Measurements from ENCODE around the gene ASH1L.

Gene ASH1L

DNA sequence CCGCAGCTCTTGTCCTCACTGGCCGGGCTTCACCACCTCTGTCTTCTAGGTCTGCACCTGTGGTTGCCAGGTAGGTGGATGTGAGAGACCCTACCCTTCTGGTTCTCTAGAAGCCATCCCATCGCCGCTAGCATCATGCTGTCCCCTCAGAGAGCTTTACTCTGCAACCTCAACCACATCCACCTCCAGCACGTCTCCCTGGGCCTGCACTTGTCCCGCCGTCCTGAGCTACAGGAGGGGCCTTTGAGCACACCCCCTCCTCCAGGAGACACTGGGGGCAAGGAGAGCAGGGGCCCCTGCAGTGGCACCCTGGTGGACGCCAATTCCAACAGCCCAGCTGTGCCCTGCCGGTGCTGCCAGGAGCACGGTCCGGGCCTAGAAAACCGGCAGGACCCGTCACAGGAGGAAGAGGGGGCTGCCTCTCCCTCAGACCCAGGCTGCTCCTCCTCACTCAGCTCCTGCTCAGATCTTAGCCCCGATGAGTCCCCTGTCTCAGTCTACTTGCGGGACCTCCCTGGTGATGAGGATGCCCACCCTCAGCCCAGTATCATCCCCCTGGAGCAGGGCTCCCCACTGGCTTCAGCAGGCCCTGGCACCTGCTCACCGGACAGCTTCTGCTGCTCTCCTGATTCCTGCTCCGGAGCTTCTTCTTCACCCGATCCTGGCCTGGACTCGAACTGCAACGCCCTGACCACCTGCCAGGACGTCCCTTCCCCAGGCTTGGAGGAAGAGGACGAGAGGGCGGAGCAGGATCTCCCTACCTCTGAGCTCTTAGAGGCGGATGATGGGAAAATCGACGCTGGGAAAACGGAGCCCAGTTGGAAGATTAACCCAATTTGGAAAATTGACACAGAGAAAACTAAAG lies 240.7 kb downstream of the ASH1L start:
- POLR2A ChIA-PET: interaction anchor here (0.7 kb wide), 2 partner anchors 14 to 49 kb away, joined by 3 to 5 read pairs; partner anchors contain the start of gene CLK2
- 90% methylated on average over 21 of the region's 27 CpGs for WGBS (ENCODE audit: insufficient coverage)
- Histone ChIP-seq H3K36me3 (ENCODE audit: control insufficient read depth in 4 of 4, insufficient read depth in 4 of 4, low read length in 3 of 4) (peaks cover 0 to 44% (median 18%) of the 10 kb centered on the region in 4 experiments), H3K27me3 (replicated peaks in 2 of 5; ENCODE audit: control insufficient read depth in 4 of 5, insufficient read depth in 5 of 5, low read length in 4 of 5) (no peaks in the 10 kb centered on the region), H3K27ac (ENCODE audit: insufficient read depth in 1 of 2, low read depth in 1 of 2, low read length in 2 of 2, poor library complexity in 1 of 2, severe bottlenecking in 2 of 2) (no peak overlapping the region), H3K4me1 (ENCODE audit: control extremely low read depth in 1 of 4, control insufficient read depth in 4 of 4, insufficient read depth in 4 of 4, low read length in 3 of 4) (peaks cover 3 to 62% (median 55%) of the 10 kb centered on the region in 4 experiments), H3K9me3 (ENCODE audit: control extremely low read depth in 1 of 5, control insufficient read depth in 4 of 5, insufficient read depth in 2 of 5, low read depth in 1 of 5, low read length in 4 of 5) (no peaks in the 10 kb centered on the region), H3K4me3 (ENCODE audit: control insufficient read depth in 1 of 7, extremely low read depth in 1 of 7, insufficient read depth in 4 of 7, low read depth in 2 of 7, low read length in 6 of 7) (peak overlapping the region in 6 of 7 experiments; percentile 54 to 92 (median 89))
- CTCF ChIA-PET: interaction anchor here (0.6 to 15.4 kb wide), 14 partner anchors 9 to 95 kb away, joined by 3 to 165 read pairs (median 7); partner anchors contain the start of genes CLK2, HCN3 and SCAMP3
- no peak for DNase-seq

DNA sequence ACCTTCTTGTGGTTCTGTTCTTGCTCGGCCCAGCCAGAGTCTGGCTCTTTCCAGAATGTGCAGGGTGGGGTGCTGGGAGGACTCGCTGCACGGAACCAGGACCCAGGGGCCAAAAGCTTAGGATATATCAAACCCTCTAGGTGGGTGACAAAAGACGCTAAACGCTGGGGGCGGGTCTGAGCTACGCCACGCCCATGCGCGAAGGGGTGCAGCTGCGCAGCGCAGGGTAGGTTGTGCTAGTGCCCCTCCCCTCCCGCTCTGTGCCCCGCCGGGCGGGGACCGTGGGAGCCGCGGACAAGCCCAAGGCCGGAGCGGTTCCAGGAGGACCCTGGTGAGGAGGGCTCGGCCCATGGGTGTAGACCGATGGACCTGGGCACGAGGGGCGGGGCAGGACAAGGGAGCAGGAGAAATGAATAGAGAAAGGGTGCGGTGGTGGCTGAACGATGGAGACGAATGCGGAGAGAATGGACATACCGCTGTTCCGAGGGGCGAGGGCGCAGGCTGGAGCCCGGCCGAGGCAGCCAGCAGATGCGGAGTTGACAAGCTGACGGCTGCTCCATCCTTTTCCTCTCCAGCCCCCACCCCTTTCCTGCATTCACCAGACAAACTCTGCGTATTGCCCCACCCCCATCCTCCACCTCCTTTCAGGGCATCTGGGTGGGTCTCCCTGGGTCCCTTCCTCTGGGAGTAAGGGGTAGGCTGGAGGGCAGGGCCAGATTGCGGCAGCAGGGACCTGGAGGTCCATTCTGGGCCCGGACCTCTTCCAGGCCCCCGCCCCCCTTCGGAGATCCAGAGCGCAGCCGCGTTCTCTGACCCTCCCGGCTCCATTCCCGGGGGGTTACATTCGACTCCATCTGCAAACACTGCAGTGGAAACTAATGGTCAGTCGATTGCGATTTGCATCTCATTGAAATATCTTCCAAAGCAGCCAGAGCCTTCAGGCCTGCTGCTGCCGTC lies 241.7 kb downstream of the ASH1L start, which contains the start of gene RUSC1:
Gene RUSC1 (plus strand): TSS at position 234 of the 957 bp plus-strand sequence. CDS start 880 bp downstream, outside the sequence.
- CTCF ChIA-PET: interaction anchor here (0.8 to 15.4 kb wide), 8 partner anchors 16 to 70 kb away, joined by 3 to 165 read pairs (median 12); partner anchors contain the start of genes CLK2, HCN3 and SCAMP3
- POLR2A ChIA-PET: no interaction called here
- WGBS (ENCODE audit: insufficient coverage): 21% methylated on average over 41 of the region's 51 CpGs
- Histone ChIP-seq H3K27me3 (replicated peaks in 2 of 5; ENCODE audit: control insufficient read depth in 4 of 5, insufficient read depth in 5 of 5, low read length in 4 of 5) (no peaks in the 10 kb centered on the region), H3K9me3 (ENCODE audit: control extremely low read depth in 1 of 5, control insufficient read depth in 4 of 5, insufficient read depth in 2 of 5, low read depth in 1 of 5, low read length in 4 of 5) (no peaks in the 10 kb centered on the region), H3K27ac (ENCODE audit: insufficient read depth in 1 of 2, low read depth in 1 of 2, low read length in 2 of 2, poor library complexity in 1 of 2, severe bottlenecking in 2 of 2) (no peak within 1 kb of the TSS), H3K4me1 (ENCODE audit: control extremely low read depth in 1 of 4, control insufficient read depth in 4 of 4, insufficient read depth in 4 of 4, low read length in 3 of 4) (peaks cover 3 to 56% (median 49%) of the 10 kb centered on the region in 4 experiments), H3K36me3 (ENCODE audit: control insufficient read depth in 4 of 4, insufficient read depth in 4 of 4, low read length in 3 of 4) (peaks cover 0 to 50% (median 18%) of the 10 kb centered on the region in 4 experiments), H3K4me3 (ENCODE audit: control insufficient read depth in 1 of 7, extremely low read depth in 1 of 7, insufficient read depth in 4 of 7, low read depth in 2 of 7, low read length in 6 of 7) (peak within 1 kb of the TSS in 6 of 7 experiments; percentile 27 to 89 (median 73))
- DNase-seq: peak; percentile 66 to 82 (median 80)

DNA sequence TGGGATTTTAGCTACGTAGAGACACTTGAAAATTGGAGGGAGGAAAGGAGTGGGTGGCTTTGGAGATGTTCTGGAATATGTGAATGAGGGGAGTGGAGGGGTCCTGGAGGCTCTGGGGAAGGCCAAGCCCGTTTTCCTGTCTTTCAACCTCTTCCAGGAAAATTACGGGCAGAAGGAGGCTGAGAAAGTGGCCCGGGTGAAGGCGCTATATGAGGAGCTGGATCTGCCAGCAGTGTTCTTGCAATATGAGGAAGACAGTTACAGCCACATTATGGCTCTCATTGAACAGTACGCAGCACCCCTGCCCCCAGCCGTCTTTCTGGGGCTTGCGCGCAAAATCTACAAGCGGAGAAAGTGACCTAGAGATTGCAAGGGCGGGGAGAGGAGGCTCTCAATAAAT lies 242.4 kb downstream of the ASH1L start:
- POLR2A ChIA-PET: no interaction called here
- H3K4me1 ChIP-seq (ENCODE audit: control extremely low read depth in 1 of 4, control insufficient read depth in 4 of 4, insufficient read depth in 4 of 4, low read length in 3 of 4): peaks cover 3 to 49% (median 42%) of the 10 kb centered on the region in 4 experiments
- H3K36me3 ChIP-seq (ENCODE audit: control insufficient read depth in 4 of 4, insufficient read depth in 4 of 4, low read length in 3 of 4): peaks cover 0 to 50% (median 18%) of the 10 kb centered on the region in 4 experiments

DNA sequence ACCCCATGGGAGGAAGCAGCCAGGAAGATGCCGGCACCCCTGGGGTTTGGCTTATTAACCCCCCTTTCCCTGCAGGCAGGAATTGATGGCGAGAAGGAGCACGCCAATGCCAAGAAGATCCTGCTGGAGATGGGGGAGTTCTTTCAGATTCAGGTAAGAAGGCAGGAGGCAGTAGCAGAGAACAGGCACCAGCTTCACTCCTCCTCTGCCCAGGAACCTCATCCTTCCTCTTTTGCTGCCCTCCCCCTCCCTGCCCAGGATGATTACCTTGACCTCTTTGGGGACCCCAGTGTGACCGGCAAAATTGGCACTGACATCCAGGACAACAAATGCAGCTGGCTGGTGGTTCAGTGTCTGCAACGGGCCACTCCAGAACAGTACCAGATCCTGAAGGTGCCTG lies 243.1 kb downstream of the ASH1L start:
- Histone ChIP-seq H3K4me3 (ENCODE audit: control insufficient read depth in 1 of 7, extremely low read depth in 1 of 7, insufficient read depth in 4 of 7, low read depth in 2 of 7, low read length in 6 of 7) (no peak overlapping the region), H3K9me3 (ENCODE audit: control extremely low read depth in 1 of 5, control insufficient read depth in 4 of 5, insufficient read depth in 2 of 5, low read depth in 1 of 5, low read length in 4 of 5) (no peaks in the 10 kb centered on the region), H3K27ac (ENCODE audit: insufficient read depth in 1 of 2, low read depth in 1 of 2, low read length in 2 of 2, poor library complexity in 1 of 2, severe bottlenecking in 2 of 2) (no peak overlapping the region), H3K36me3 (ENCODE audit: control insufficient read depth in 4 of 4, insufficient read depth in 4 of 4, low read length in 3 of 4) (peaks cover 0 to 56% (median 20%) of the 10 kb centered on the region in 4 experiments), H3K4me1 (ENCODE audit: control extremely low read depth in 1 of 4, control insufficient read depth in 4 of 4, insufficient read depth in 4 of 4, low read length in 3 of 4) (peaks cover 3 to 42% (median 35%) of the 10 kb centered on the region in 4 experiments), H3K27me3 (replicated peaks in 2 of 5; ENCODE audit: control insufficient read depth in 4 of 5, insufficient read depth in 5 of 5, low read length in 4 of 5) (no peaks in the 10 kb centered on the region)
- ChIA-PET POLR2A (no interaction called here), CTCF (interaction anchor here (0.9 to 15.4 kb wide), 3 partner anchors 14 to 69 kb away, joined by 3 to 165 read pairs (median 4); no protein-coding TSS in a partner anchor)
- DNase-seq: no peak
- WGBS (ENCODE audit: insufficient coverage): 96% methylated on average over 3 of the region's 5 CpGs

More for the DNA sequence above, 242.4 kb downstream of the ASH1L start:
- DNase-seq: peak in 1 of 3 donors; percentile 68
- no peak overlapping the region for H3K27ac ChIP-seq (ENCODE audit: insufficient read depth in 1 of 2, low read depth in 1 of 2, low read length in 2 of 2, poor library complexity in 1 of 2, severe bottlenecking in 2 of 2)
- H3K4me3 ChIP-seq (ENCODE audit: control insufficient read depth in 1 of 7, extremely low read depth in 1 of 7, insufficient read depth in 4 of 7, low read depth in 2 of 7, low read length in 6 of 7): peak overlapping the region in 6 of 7 experiments; percentile 27 to 89 (median 73)
- H3K27me3 ChIP-seq (replicated peaks in 2 of 5; ENCODE audit: control insufficient read depth in 4 of 5, insufficient read depth in 5 of 5, low read length in 4 of 5): no peaks in the 10 kb centered on the region
- WGBS (ENCODE audit: insufficient coverage): 24% methylated on average over 11 of the region's 11 CpGs
- H3K9me3 ChIP-seq (ENCODE audit: control extremely low read depth in 1 of 5, control insufficient read depth in 4 of 5, insufficient read depth in 2 of 5, low read depth in 1 of 5, low read length in 4 of 5): no peaks in the 10 kb centered on the region
- CTCF ChIA-PET: interaction anchor here (0.8 to 15.4 kb wide), 5 partner anchors 15 to 69 kb away, joined by 3 to 165 read pairs (median 4); no protein-coding TSS in a partner anchor

DNA sequence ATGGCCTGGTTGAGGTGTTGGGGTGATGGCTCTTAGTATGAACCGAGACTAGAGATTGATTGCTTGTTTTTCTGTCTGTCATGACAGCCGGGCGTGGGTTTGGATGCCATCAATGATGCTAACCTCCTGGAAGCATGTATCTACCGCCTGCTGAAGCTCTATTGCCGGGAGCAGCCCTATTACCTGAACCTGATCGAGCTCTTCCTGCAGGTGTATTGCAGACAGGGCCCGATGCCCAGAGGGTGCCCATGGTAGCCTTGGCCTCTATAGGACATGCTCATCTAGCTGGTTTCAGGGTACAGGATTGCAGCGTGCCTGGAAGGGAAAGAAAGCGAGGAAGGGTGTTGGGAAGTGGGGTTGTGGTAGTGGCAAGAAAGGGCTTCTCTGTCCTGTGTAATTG lies 244.5 kb downstream of the ASH1L start:
- H3K36me3 ChIP-seq (ENCODE audit: control insufficient read depth in 4 of 4, insufficient read depth in 4 of 4, low read length in 3 of 4): peaks cover 3 to 62% (median 27%) of the 10 kb centered on the region in 4 experiments
- ChIA-PET CTCF (interaction anchor here (0.8 to 15.4 kb wide), 2 partner anchors 23 to 67 kb away, joined by 3 to 165 read pairs; no protein-coding TSS in a partner anchor), POLR2A (interaction anchor here (0.6 kb wide), 2 partner anchors 23 to 35 kb away, joined by 3 to 4 read pairs; no protein-coding TSS in a partner anchor)
- no peak for DNase-seq
- WGBS (ENCODE audit: insufficient coverage): over 99% methylated on average over 9 of the region's 9 CpGs
- no peaks in the 10 kb centered on the region for H3K9me3 ChIP-seq (ENCODE audit: control extremely low read depth in 1 of 5, control insufficient read depth in 4 of 5, insufficient read depth in 2 of 5, low read depth in 1 of 5, low read length in 4 of 5)
- no peak overlapping the region for H3K4me3 ChIP-seq (ENCODE audit: control insufficient read depth in 1 of 7, extremely low read depth in 1 of 7, insufficient read depth in 4 of 7, low read depth in 2 of 7, low read length in 6 of 7)
- no peaks in the 10 kb centered on the region for H3K27me3 ChIP-seq (replicated peaks in 2 of 5; ENCODE audit: control insufficient read depth in 4 of 5, insufficient read depth in 5 of 5, low read length in 4 of 5)
- H3K4me1 ChIP-seq (ENCODE audit: control extremely low read depth in 1 of 4, control insufficient read depth in 4 of 4, insufficient read depth in 4 of 4, low read length in 3 of 4): peaks cover 3 to 38% (median 27%) of the 10 kb centered on the region in 4 experiments
- H3K27ac ChIP-seq (ENCODE audit: insufficient read depth in 1 of 2, low read depth in 1 of 2, low read length in 2 of 2, poor library complexity in 1 of 2, severe bottlenecking in 2 of 2): no peak overlapping the region

DNA sequence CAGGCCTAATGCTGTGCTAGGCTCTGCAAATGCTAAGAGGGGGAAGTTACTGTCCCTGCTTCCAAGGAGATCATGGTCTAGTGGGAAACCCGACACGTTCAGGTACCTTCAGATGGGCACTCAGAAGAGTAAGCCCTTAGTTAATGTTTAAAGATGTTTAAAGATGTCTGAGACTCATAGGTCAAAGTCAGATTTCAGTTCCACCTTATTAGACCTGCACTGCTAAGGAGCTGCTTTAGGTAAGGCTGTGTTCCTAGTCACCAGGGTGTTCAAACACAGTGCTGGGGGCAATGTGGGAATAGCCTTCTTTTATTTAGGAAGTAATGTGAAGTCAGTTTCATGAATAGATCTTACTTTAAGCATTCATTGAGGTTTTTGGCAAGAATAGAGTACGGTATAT lies 245.7 kb downstream of the ASH1L start:
- H3K4me1 ChIP-seq (ENCODE audit: control extremely low read depth in 1 of 4, control insufficient read depth in 4 of 4, insufficient read depth in 4 of 4, low read length in 3 of 4): peaks cover 3 to 28% (median 19%) of the 10 kb centered on the region in 4 experiments
- POLR2A ChIA-PET: no interaction called here
- H3K27me3 ChIP-seq (replicated peaks in 2 of 5; ENCODE audit: control insufficient read depth in 4 of 5, insufficient read depth in 5 of 5, low read length in 4 of 5): no peaks in the 10 kb centered on the region
- H3K27ac ChIP-seq (ENCODE audit: insufficient read depth in 1 of 2, low read depth in 1 of 2, low read length in 2 of 2, poor library complexity in 1 of 2, severe bottlenecking in 2 of 2): peak overlapping the region in 1 of 2 experiments; percentile 25
- CTCF ChIA-PET: interaction anchor here (1.0 to 15.4 kb wide), 4 partner anchors 8 to 66 kb away, joined by 3 to 165 read pairs (median 4); partner anchors contain the start of gene FDPS
- no peak for DNase-seq
- WGBS (ENCODE audit: insufficient coverage): no CpG with 5 or more reads among the region's 3 CpGs
- peaks cover 4 to 74% (median 31%) of the 10 kb centered on the region in 4 experiments for H3K36me3 ChIP-seq (ENCODE audit: control insufficient read depth in 4 of 4, insufficient read depth in 4 of 4, low read length in 3 of 4)
- no peak overlapping the region for H3K4me3 ChIP-seq (ENCODE audit: control insufficient read depth in 1 of 7, extremely low read depth in 1 of 7, insufficient read depth in 4 of 7, low read depth in 2 of 7, low read length in 6 of 7)
- H3K9me3 ChIP-seq (ENCODE audit: control extremely low read depth in 1 of 5, control insufficient read depth in 4 of 5, insufficient read depth in 2 of 5, low read depth in 1 of 5, low read length in 4 of 5): no peaks in the 10 kb centered on the region
